K562 (cell line): ENCODE measurements around the gene RGS17. TPM values are rescaled to one million over a fixed set of nuclear protein-coding genes. Genes with fewer than 3 reads are reported as not detected.

ENCODE experiments used
- ATAC-seq: fragments of 200-7000 bp; cut with Tn5 transposase; 3 replicates; pipeline ENCODE4 v1.9.1; 2020; ENCODE audit warnings: moderate library complexity
- BruUV-seq: library from RNA; stranded (reverse); fragments of 400-500 nt; replicated peaks from 2 replicates; lab custom pipeline; 2021; lab: Mats Ljungman, UMichigan
- CTCF ChIA-PET: fragments of 300-600 bp; formaldehyde crosslinking; extraction: SDS; loops from one replicate; lab custom pipeline; 2021; ENCODE audit warnings: low intra/inter-chr PET ratio; lab: Yijun Ruan, JAX
- POLR2A ChIA-PET: fragments of 300-600, 350-650 bp; sonication (Branson Sonifier 250); formaldehyde crosslinking; extraction: SDS; loops from one replicate; lab custom pipeline; 2021; ENCODE audit warnings: antibody characterized with exemption, inconsistent platforms; lab: Yijun Ruan, JAX
- DNase-seq, 4 experiments: peaks; one replicate each; pipeline versions ENCODE4 v3.0.0 to v3.0.0-alpha.2; 2011 to 2018; ENCODE audit warnings: low spot score in 3 of 4, mixed read lengths in 3 of 4; ENCODE audit errors: extremely low read depth in 1 of 4
- FAIRE-seq: peaks from 2 replicates; lab custom pipeline; 2011; peaks lifted over from hg19 to GRCh38; lab: Jason Lieb, UNC
- H2AFZ ChIP-seq: 2 replicates; pipeline ENCODE4 v1.6.0; 2011; ENCODE audit warnings: low read depth, low read length, control low read depth, inconsistent platforms
- H3K27ac ChIP-seq: fragments of 200-600 bp; 3 replicates; pipeline ENCODE4 v1.8.0; 2011; ENCODE audit warnings: low read depth, mild to moderate bottlenecking, control low read depth, inconsistent platforms, low read length, moderate library complexity, mixed read lengths; ENCODE audit errors: extremely low read depth
- H3K27me3 ChIP-seq, 2 experiments: fragments of 300-600 bp in 1 of 2; 2 replicates in 1 of 2; 3 replicates in 1 of 2; pipeline versions ENCODE4 v1.6.0 to v1.8.0; 2011; ENCODE audit warnings: inconsistent platforms in 2 of 2, low read length in 2 of 2, mild to moderate bottlenecking in 1 of 2, mixed read lengths in 1 of 2, moderate library complexity in 1 of 2; ENCODE audit not compliant: control insufficient read depth in 2 of 2, insufficient read depth in 2 of 2
- H3K36me3 ChIP-seq: fragments of 300-600 bp; 3 replicates; pipeline ENCODE4 v1.8.0; 2011; ENCODE audit warnings: mild to moderate bottlenecking, low read length, inconsistent platforms; ENCODE audit not compliant: control insufficient read depth, insufficient read depth
- H3K4me1 ChIP-seq, 2 experiments: fragments of 200-600 bp in 1 of 2; replicated peaks in 1 of 2; 2 replicates in 1 of 2; 3 replicates in 1 of 2; pipeline versions ENCODE4 v1.5.1 to v1.8.0; 2011; ENCODE audit warnings: inconsistent platforms in 2 of 2, low read length in 2 of 2, mild to moderate bottlenecking in 1 of 2, mixed read lengths in 1 of 2, moderate library complexity in 1 of 2; ENCODE audit not compliant: control insufficient read depth in 2 of 2, insufficient read depth in 2 of 2
- H3K4me2 ChIP-seq: 2 replicates; pipeline ENCODE4 v1.6.1; 2011; ENCODE audit warnings: low read length, control low read depth, inconsistent platforms, mixed read lengths; ENCODE audit not compliant: insufficient read depth
- H3K4me3 ChIP-seq: fragments of 200-600 bp; sonication (generic), shearing (Covaris generic); 2 replicates; pipeline ENCODE4 v1.5.1; 2016; ENCODE audit warnings: control low read depth, inconsistent platforms
- H3K79me2 ChIP-seq: fragments of 200-600 bp; 3 replicates; pipeline ENCODE4 v1.8.0; 2011; ENCODE audit warnings: low read length, inconsistent platforms; ENCODE audit not compliant: control insufficient read depth, insufficient read depth
- H3K9ac ChIP-seq, 2 experiments: 2 replicates each; pipeline versions ENCODE4 v1.6.0 to v1.6.1; 2011; ENCODE audit warnings: low read depth in 2 of 2, low read length in 2 of 2, control low read depth in 1 of 2, inconsistent platforms in 1 of 2, mild to moderate bottlenecking in 1 of 2, mixed read lengths in 1 of 2; ENCODE audit not compliant: insufficient read depth in 1 of 2
- H3K9me1 ChIP-seq: one replicate; pipeline ENCODE4 v1.6.0; 2011; ENCODE audit warnings: inconsistent platforms, mild to moderate bottlenecking, low read length, moderate library complexity; ENCODE audit not compliant: control insufficient read depth, insufficient read depth
- H3K9me3 ChIP-seq: replicated peaks from 2 replicates; pipeline ENCODE4 v1.5.1; 2011; ENCODE audit warnings: low read depth, low read length, inconsistent platforms; ENCODE audit not compliant: control insufficient read depth, insufficient read depth
- H4K20me1 ChIP-seq: replicated peaks from 2 replicates; pipeline ENCODE4 v1.6.1; 2011; ENCODE audit warnings: low read length, inconsistent platforms, mixed read lengths; ENCODE audit not compliant: control insufficient read depth, insufficient read depth
- BHLHE40 ChIP-seq: IDR thresholded peaks from 2 replicates; pipeline ENCODE4 v1.6.1; 2011; ENCODE audit warnings: low read length, improper control_type of control experiment
- CAMTA2 ChIP-seq: fragments of 250-450 bp; sonication (Bioruptor Pico); conservative IDR thresholded peaks from 2 replicates; pipeline ENCODE4 v1.5.1; 2022
- CREM ChIP-seq: IDR thresholded peaks from 2 replicates; pipeline ENCODE4 v1.6.1; 2014; ENCODE audit warnings: antibody characterized with exemption, low read depth
- ERF ChIP-seq: fragments of 450-650 bp; formaldehyde crosslinking; IDR thresholded peaks from 2 replicates; pipeline ENCODE4 v1.4.0; 2020; ENCODE audit warnings: mild to moderate bottlenecking, mixed read lengths
- HLTF ChIP-seq: fragments of 450-650 bp; IDR thresholded peaks from 2 replicates; pipeline ENCODE4 v1.6.1; 2016
- OTX1 ChIP-seq: fragments of 450-650 bp; formaldehyde crosslinking; IDR thresholded peaks from 2 replicates; pipeline ENCODE4 v1.4.0; 2022; ENCODE audit warnings: mild to moderate bottlenecking
- RBM14 ChIP-seq: fragments of 200-400 bp; formaldehyde crosslinking; IDR thresholded peaks from 2 replicates; pipeline ENCODE4 v1.6.1; 2018; ENCODE audit warnings: low read depth, mild to moderate bottlenecking, low read length, moderate library complexity, borderline replicate concordance; ENCODE audit not compliant: insufficient read depth
- SETDB1 ChIP-seq: IDR thresholded peaks from one replicate; pipeline ENCODE4 v1.6.1; 2012; ENCODE audit warnings: low read length, control low read depth, inconsistent platforms
- STAT5A ChIP-seq: IDR thresholded peaks from 2 replicates; pipeline ENCODE4 v1.6.1; 2012; ENCODE audit warnings: low read length, inconsistent platforms, borderline replicate concordance
- TCFL5 ChIP-seq: fragments of 250-450 bp; sonication (Bioruptor Pico); conservative IDR thresholded peaks from 2 replicates; pipeline ENCODE4 v1.6.1; 2021; ENCODE audit warnings: mild to moderate bottlenecking, moderate library complexity, matching md5 sums
- U2AF2 ChIP-seq: fragments of 200-400 bp; formaldehyde crosslinking; optimal IDR thresholded peaks from 2 replicates; pipeline ENCODE3; 2017; ENCODE audit warnings: low read depth, mild to moderate bottlenecking, low read length
- XRCC5 ChIP-seq: fragments of 200-400 bp; formaldehyde crosslinking; IDR thresholded peaks from 2 replicates; pipeline ENCODE4 v1.6.1; 2017; ENCODE audit warnings: low read depth, mild to moderate bottlenecking, low read length
- ZNF175 ChIP-seq: fragments of 200-800 bp; sonication (Bioruptor generic); IDR thresholded peaks from 2 replicates; pipeline ENCODE4 v1.6.1; 2016; ENCODE audit warnings: low read depth, mild to moderate bottlenecking, missing genetic modification characterization, missing compliant biosample characterization
- ZNF668 ChIP-seq: fragments of 250-450 bp; sonication (Bioruptor Pico); IDR thresholded peaks from 2 replicates; pipeline ENCODE4 v1.8.0; 2022; ENCODE audit warnings: mild to moderate bottlenecking, inconsistent platforms
- ZZZ3 ChIP-seq: fragments of 450-650 bp; IDR thresholded peaks from 2 replicates; pipeline ENCODE4 v1.6.1; 2016; ENCODE audit warnings: antibody characterized with exemption, mild to moderate bottlenecking, moderate library complexity
- WGBS: fragments of 100-300 bp; shearing (Covaris generic); methylation state at CpG from one replicate; pipeline ENCODE4 v1.1.6; 2016; ENCODE audit warnings: low coverage, mixed read lengths; ENCODE audit not compliant: insufficient coverage; ENCODE audit errors: missing lambda C conversion rate; 5-methylcytosine and 5-hydroxymethylcytosine counted together
- in situ Hi-C: fragments of 300-500 bp; cut with MboI; formaldehyde crosslinking; loops from 4 replicates; pipeline ENCODE4 v1.15.0; 2018; ENCODE audit warnings: inconsistent platforms, mixed read lengths
- intact Hi-C: fragments of 100-400 bp; cut with micrococcal nuclease; formaldehyde crosslinking; loops from 2 replicates; pipeline ENCODE4 v1.14.2; 2022
- polyA plus RNA-seq, 8 experiments: library from polyadenylated mRNA; depleted of rRNA in 4 of 8; stranded (reverse) in 5 of 8; unstranded in 3 of 8; fragments of >200 nt; fragmentation: Nextera tagmentation in 2 of 8; fragmentation: Illumina TruSeq in 1 of 8; extraction: Ambion mirVana in 2 of 8; extraction: Trizol in 1 of 8; gene quantifications; 2 replicates each; pipeline versions ENCODE4 v1.2.1 to v1.2.3, GENCODE V29; 2011 to 2014; ENCODE audit warnings: inconsistent platforms in 1 of 8, missing spikeins in 1 of 8
- total RNA-seq, 7 experiments: library from RNA; depleted of rRNA in 6 of 7; stranded (reverse); fragments of >200 nt in 6 of 7; fragmentation: Illumina TruSeq in 2 of 7; extraction: Trizol in 2 of 7; gene quantifications; 2 replicates each; pipeline versions ENCODE4 v1.2.1 to v1.2.3, GENCODE V29; 2011 to 2021; ENCODE audit warnings: low replicate concordance in 1 of 7
- TF ChIP-seq, protein P1 (sequence below): fragments of 450-650 bp; formaldehyde crosslinking; IDR thresholded peaks from 2 replicates; pipeline ENCODE4 v1.4.0; 2020; ENCODE audit warnings: mild to moderate bottlenecking
- TF ChIP-seq, protein P2 (sequence below): fragments of 450-650 bp; formaldehyde crosslinking; conservative IDR thresholded peaks from 2 replicates; pipeline ENCODE4 v1.4.0; 2022; ENCODE audit warnings: mild to moderate bottlenecking, missing genetic modification characterization
- TF ChIP-seq, protein P3 (sequence below): sonication (generic); formaldehyde crosslinking; IDR thresholded peaks from 2 replicates; pipeline ENCODE4 v1.8.1; 2023; ENCODE audit warnings: mild to moderate bottlenecking, missing genetic modification reagents

Gene RGS17
- total and polyA plus RNA-seq, 9 of the 15 experiments (the other 6 are each of a cell fraction or from before 2014, with no cell fraction given) = 0.01 to 0.14 (median 0.08) TPM; not detected in 6

DNA sequence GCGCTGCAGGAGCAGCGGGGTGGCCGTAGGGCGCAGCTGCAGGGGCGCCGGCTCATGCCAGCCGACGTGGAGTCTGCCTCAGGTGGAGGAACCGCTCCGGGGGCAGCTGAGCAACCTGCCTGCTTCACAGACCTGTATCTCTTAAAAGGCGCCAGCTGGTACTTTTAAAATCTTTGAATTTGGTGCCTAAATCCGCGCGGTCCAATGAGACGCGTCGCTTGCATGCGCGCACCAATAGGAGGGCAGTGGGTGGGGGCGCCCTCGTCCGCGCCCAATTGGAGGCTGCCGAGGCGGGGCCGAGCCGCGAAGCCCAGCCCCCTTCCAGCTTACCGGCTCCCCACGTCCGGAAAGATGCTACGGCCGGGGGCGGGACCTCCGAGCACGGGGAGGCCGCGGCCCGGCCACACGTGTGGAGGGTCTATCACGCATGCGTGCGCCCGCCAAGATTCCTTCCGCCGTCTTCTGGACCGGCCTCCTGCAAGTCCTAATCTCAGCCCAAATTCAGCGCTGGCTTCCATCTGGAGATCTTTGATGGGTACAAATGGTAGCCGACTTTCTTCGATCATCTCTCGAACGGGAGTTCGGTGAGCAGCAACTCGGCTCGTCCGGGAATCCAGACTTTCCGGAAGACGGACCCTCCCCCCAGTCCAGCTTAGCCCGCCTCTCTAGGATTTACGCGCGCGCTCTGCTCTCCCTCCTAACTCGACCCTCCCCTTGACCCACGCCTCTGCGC, 148.0 kb downstream of the RGS17 start, which contains the start of gene FBXO5:
FBXO5 (minus strand) TSS at position 138 of the 733 bp plus-strand sequence; CDS start at position 56, 82 bp downstream.
- ChIA-PET POLR2A (interaction anchor here (0.6 to 3.9 kb wide), 17 partner anchors 10 to 1531 kb away, joined by 3 to 37 read pairs (median 3); no protein-coding TSS in a partner anchor), CTCF (no interaction called here)
- Histone ChIP-seq H3K9me3 (no peaks in the 10 kb centered on the region), H3K4me1 (peaks cover 9 to 23% of the 10 kb centered on the region in 2 experiments), H4K20me1 (peaks cover 14% of the 10 kb centered on the region), H3K4me3 (peak within 1 kb of the TSS; percentile 99), H3K27me3 (no peaks in the 10 kb centered on the region), H2AFZ (peak within 1 kb of the TSS; percentile 99), H3K4me2 (peak within 1 kb of the TSS; percentile 97), H3K9me1 (no peaks in the 10 kb centered on the region), H3K27ac (peak within 1 kb of the TSS; percentile 94), H3K9ac (peak within 1 kb of the TSS; percentile 97 to 98), H3K36me3 (peaks cover 55% of the 10 kb centered on the region), H3K79me2 (peaks cover 89% of the 10 kb centered on the region)
- intact Hi-C loops (loop anchor here (2.0 to 10.0 kb wide), 4 partner anchors 20 to 1752 kb away; partner anchors contain the start of genes MTRF1L, RMND1, SCAF8 and ZBTB2), in situ Hi-C loops (loop anchor here (25.0 kb wide), 2 partner anchors 1529 to 1571 kb away; partner anchors contain the start of gene CNKSR3)
- DNase-seq (peak; percentile 94 to 99 (median 98)), ATAC-seq (peak; percentile 88), FAIRE-seq (peak; percentile 77)
- BruUV-seq = no TSS peak
- WGBS = under 1% methylated on average over 62 of the region's 66 CpGs
- TF ChIP-seq BHLHE40 = peak; percentile 79
- TF ChIP-seq OTX1 = peak; percentile 35; the same call in 1 of the 2 replicates
- TF ChIP-seq CAMTA2 = peak; percentile 75; the same call in 1 of the 2 replicates
- no peak for TF ChIP-seq ZNF175 (CRISPR knock-in tag)
- TF ChIP-seq, protein P1, sequence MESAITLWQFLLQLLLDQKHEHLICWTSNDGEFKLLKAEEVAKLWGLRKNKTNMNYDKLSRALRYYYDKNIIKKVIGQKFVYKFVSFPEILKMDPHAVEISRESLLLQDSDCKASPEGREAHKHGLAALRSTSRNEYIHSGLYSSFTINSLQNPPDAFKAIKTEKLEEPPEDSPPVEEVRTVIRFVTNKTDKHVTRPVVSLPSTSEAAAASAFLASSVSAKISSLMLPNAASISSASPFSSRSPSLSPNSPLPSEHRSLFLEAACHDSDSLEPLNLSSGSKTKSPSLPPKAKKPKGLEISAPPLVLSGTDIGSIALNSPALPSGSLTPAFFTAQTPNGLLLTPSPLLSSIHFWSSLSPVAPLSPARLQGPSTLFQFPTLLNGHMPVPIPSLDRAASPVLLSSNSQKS (CRISPR knock-in tag) = 0 out of 2 replicates have a peak, but pooled peaks have one; percentile 28
- peak; percentile 93 for TF ChIP-seq ZZZ3
- TF ChIP-seq HLTF = no peak
- TF ChIP-seq TCFL5 (CRISPR knock-in tag) = no peak
- TF ChIP-seq ZNF668 (CRISPR knock-in tag) = no peak
- no peak; the same call in 1 of the 2 replicates for TF ChIP-seq RBM14
- TF ChIP-seq XRCC5 = 0 out of 2 replicates have a peak, but pooled peaks have one; percentile 23
- TF ChIP-seq U2AF2 = no peak
- TF ChIP-seq CREM = no peak; the same call in 1 of the 2 replicates
- TF ChIP-seq STAT5A = no peak
- no peak for TF ChIP-seq SETDB1
- TF ChIP-seq, protein P2, sequence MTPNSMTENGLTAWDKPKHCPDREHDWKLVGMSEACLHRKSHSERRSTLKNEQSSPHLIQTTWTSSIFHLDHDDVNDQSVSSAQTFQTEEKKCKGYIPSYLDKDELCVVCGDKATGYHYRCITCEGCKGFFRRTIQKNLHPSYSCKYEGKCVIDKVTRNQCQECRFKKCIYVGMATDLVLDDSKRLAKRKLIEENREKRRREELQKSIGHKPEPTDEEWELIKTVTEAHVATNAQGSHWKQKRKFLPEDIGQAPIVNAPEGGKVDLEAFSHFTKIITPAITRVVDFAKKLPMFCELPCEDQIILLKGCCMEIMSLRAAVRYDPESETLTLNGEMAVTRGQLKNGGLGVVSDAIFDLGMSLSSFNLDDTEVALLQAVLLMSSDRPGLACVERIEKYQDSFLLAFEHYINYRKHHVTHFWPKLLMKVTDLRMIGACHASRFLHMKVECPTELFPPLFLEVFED (CRISPR knock-in tag) = no peak
- no peak for TF ChIP-seq ERF (CRISPR knock-in tag)
- TF ChIP-seq, protein P3, sequence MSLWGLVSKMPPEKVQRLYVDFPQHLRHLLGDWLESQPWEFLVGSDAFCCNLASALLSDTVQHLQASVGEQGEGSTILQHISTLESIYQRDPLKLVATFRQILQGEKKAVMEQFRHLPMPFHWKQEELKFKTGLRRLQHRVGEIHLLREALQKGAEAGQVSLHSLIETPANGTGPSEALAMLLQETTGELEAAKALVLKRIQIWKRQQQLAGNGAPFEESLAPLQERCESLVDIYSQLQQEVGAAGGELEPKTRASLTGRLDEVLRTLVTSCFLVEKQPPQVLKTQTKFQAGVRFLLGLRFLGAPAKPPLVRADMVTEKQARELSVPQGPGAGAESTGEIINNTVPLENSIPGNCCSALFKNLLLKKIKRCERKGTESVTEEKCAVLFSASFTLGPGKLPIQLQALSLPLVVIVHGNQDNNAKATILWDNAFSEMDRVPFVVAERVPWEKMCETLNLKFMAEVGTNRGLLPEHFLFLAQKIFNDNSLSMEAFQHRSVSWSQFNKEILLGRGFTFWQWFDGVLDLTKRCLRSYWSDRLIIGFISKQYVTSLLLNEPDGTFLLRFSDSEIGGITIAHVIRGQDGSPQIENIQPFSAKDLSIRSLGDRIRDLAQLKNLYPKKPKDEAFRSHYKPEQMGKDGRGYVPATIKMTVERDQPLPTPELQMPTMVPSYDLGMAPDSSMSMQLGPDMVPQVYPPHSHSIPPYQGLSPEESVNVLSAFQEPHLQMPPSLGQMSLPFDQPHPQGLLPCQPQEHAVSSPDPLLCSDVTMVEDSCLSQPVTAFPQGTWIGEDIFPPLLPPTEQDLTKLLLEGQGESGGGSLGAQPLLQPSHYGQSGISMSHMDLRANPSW (CRISPR knock-in tag) = peak; percentile 94; the same call in 1 of the 2 replicates
